Liver (tissue), 9 donors: ENCODE measurements around the gene FANCG. TPM values are rescaled to one million over a fixed set of nuclear protein-coding genes. Genes with fewer than 3 reads are reported as not detected.

Experiments used
- DNase-seq: peaks from one replicate; pipeline ENCODE4 v3.0.0-alpha.2; 2017; ENCODE audit warnings: low spot score
- H3K27ac ChIP-seq, 2 donors: one replicate each; pipeline ENCODE4 v1.7.0; 2013; ENCODE audit warnings: inconsistent platforms in 2 of 2, low read length in 2 of 2, control low read depth in 1 of 2, low read depth in 1 of 2, mild to moderate bottlenecking in 1 of 2
- H3K27me3 ChIP-seq, 4 donors: one replicate each; pipeline versions ENCODE4 v1.6.1 to v1.7.0; 2013; ENCODE audit warnings: low read length in 3 of 4, inconsistent platforms in 1 of 4, mild to moderate bottlenecking in 1 of 4, moderate library complexity in 1 of 4; ENCODE audit not compliant: control insufficient read depth in 4 of 4, insufficient read depth in 4 of 4
- H3K36me3 ChIP-seq, 4 donors: one replicate each; pipeline versions ENCODE4 v1.6.1 to v1.7.0; 2013; ENCODE audit warnings: low read length in 3 of 4, mild to moderate bottlenecking in 3 of 4, low read depth in 1 of 4, moderate library complexity in 1 of 4; ENCODE audit not compliant: control insufficient read depth in 4 of 4, insufficient read depth in 3 of 4
- H3K4me1 ChIP-seq, 4 donors: one replicate each; pipeline versions ENCODE4 v1.6.1 to v1.7.0; 2013; ENCODE audit warnings: low read length in 3 of 4, mild to moderate bottlenecking in 3 of 4, moderate library complexity in 1 of 4; ENCODE audit not compliant: control insufficient read depth in 4 of 4, insufficient read depth in 4 of 4
- H3K4me3 ChIP-seq, 3 donors: one replicate each; pipeline versions ENCODE4 v1.6.1 to v1.7.0; 2013; ENCODE audit warnings: low read length in 3 of 3, control low read depth in 1 of 3, low read depth in 1 of 3, mild to moderate bottlenecking in 1 of 3
- H3K9ac ChIP-seq, 2 donors: one replicate each; pipeline ENCODE4 v1.7.0; 2013; ENCODE audit warnings: low read length in 2 of 2, mild to moderate bottlenecking in 2 of 2, moderate library complexity in 2 of 2, control low read depth in 1 of 2, low read depth in 1 of 2
- H3K9me3 ChIP-seq, 4 donors: one replicate each; pipeline versions ENCODE4 v1.6.1 to v1.7.0; 2013; ENCODE audit warnings: low read length in 3 of 4; ENCODE audit not compliant: control insufficient read depth in 4 of 4
- EGR1 ChIP-seq, 2 donors: IDR thresholded peaks; 2 replicates each; pipeline ENCODE4 v1.6.1; 2016 to 2018; ENCODE audit warnings: antibody characterized with exemption in 2 of 2, low read depth in 2 of 2
- FOXA1 ChIP-seq: IDR thresholded peaks from 2 replicates; pipeline ENCODE4 v1.6.1; 2016; ENCODE audit warnings: antibody characterized with exemption
- FOXA2 ChIP-seq: IDR thresholded peaks from 2 replicates; pipeline ENCODE4 v1.6.1; 2016; ENCODE audit warnings: antibody characterized with exemption
- GABPA ChIP-seq, 2 donors: IDR thresholded peaks in 1 of 2; conservative IDR thresholded peaks in 1 of 2; 2 replicates each; pipeline ENCODE4 v1.6.1; 2016; ENCODE audit warnings: antibody characterized with exemption in 2 of 2, mild to moderate bottlenecking in 1 of 2, moderate library complexity in 1 of 2
- HNF4A ChIP-seq, 2 donors: conservative IDR thresholded peaks; 2 replicates each; pipeline ENCODE4 v1.6.1; 2016; ENCODE audit warnings: antibody characterized with exemption in 2 of 2, mild to moderate bottlenecking in 2 of 2
- JUND ChIP-seq, 2 donors: IDR thresholded peaks; 2 replicates each; pipeline ENCODE4 v1.6.1; 2016; ENCODE audit warnings: antibody characterized with exemption in 2 of 2
- NR2F2 ChIP-seq: IDR thresholded peaks from 2 replicates; pipeline ENCODE4 v1.6.1; 2016; ENCODE audit warnings: antibody characterized with exemption
- RAD21 ChIP-seq, 2 donors: IDR thresholded peaks; 2 replicates each; pipeline ENCODE4 v1.6.1; 2016; ENCODE audit warnings: antibody characterized with exemption in 2 of 2, mild to moderate bottlenecking in 2 of 2
- RXRA ChIP-seq, 2 donors: IDR thresholded peaks; 2 replicates each; pipeline ENCODE4 v1.6.1; 2017 to 2018; ENCODE audit warnings: antibody characterized with exemption in 2 of 2, mild to moderate bottlenecking in 1 of 2
- SP1 ChIP-seq: IDR thresholded peaks from 2 replicates; pipeline ENCODE4 v1.6.1; 2018; ENCODE audit warnings: antibody characterized with exemption, mild to moderate bottlenecking
- TAF1 ChIP-seq: conservative IDR thresholded peaks from 2 replicates; pipeline ENCODE4 v1.6.1; 2016; ENCODE audit warnings: antibody characterized with exemption, mild to moderate bottlenecking
- YY1 ChIP-seq: IDR thresholded peaks from 2 replicates; pipeline ENCODE4 v1.6.1; 2016; ENCODE audit warnings: antibody characterized with exemption, mild to moderate bottlenecking
- WGBS: extraction: QIAGEN DNeasy Blood & Tissue Kit; methylation state at CpG from one replicate; pipeline ENCODE4 v1.1.7; 2013; 5-methylcytosine and 5-hydroxymethylcytosine counted together
- polyA plus RNA-seq, 2 donors: library from polyadenylated mRNA; stranded (reverse) in 1 of 2; unstranded in 1 of 2; fragments of 200-250 nt in 1 of 2; fragments of >200 nt in 1 of 2; fragmentation: Nextera tagmentation in 1 of 2; extraction: Ambion mirVana in 1 of 2; gene quantifications; one replicate each; pipeline versions ENCODE4 v1.2.1 to v1.2.3, GENCODE V29; 2013 to 2015
- total RNA-seq, 2 donors: library from RNA; depleted of rRNA; stranded (reverse); fragments of >200 nt; gene quantifications; one replicate each; pipeline ENCODE4 v1.2.3, GENCODE V29; 2014
- TF ChIP-seq, protein P1 (sequence below): IDR thresholded peaks from 2 replicates; pipeline ENCODE4 v1.6.1; 2016; ENCODE audit warnings: antibody characterized with exemption
- TF ChIP-seq, protein P2 (sequence below): fragments of 150-350 bp; IDR thresholded peaks from 2 replicates; pipeline ENCODE4 v1.5.1; 2017; ENCODE audit warnings: improper control_type of control experiment, low read depth, low read length; ENCODE audit not compliant: missing input control
- donor health status: healthy.
- donor health status: healthy.
- donor health status: healthy.
- donor health status: healthy.
- donor health status: healthy.

Gene FANCG
- total and polyA plus RNA-seq, 4 donors, result 1.7 to 16.0 (median 4.0) TPM

GRCh38 chr9:35108461-35108860, 28.7 kb upstream of the FANCG start:
- Histone ChIP-seq H3K4me3 (no peak overlapping the region), H3K4me1 (peaks cover 15 to 40% (median 30%) of the 10 kb centered on the region in 4 donors), H3K27ac (no peak overlapping the region), H3K36me3 (peaks cover 6 to 36% (median 13%) of the 10 kb centered on the region in 4 donors), H3K9me3 (no peaks in the 10 kb centered on the region), H3K9ac (no peak overlapping the region), H3K27me3 (no peaks in the 10 kb centered on the region)
- DNase-seq, result no peak
- TF ChIP-seq, protein P1, sequence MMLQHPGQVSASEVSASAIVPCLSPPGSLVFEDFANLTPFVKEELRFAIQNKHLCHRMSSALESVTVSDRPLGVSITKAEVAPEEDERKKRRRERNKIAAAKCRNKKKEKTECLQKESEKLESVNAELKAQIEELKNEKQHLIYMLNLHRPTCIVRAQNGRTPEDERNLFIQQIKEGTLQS, result no peak
- TF ChIP-seq JUND (IDR thresholded peaks at IDR 0.05) (no peak), RAD21 (IDR thresholded peaks at IDR 0.05) (no peak), FOXA1 (no peak), RXRA (IDR thresholded peaks at IDR 0.05) (no peak), HNF4A (conservative IDR thresholded peaks at IDR 0.05) (no peak), TAF1 (no peak), EGR1 (IDR thresholded peaks at IDR 0.05; ENCODE audit: low read depth in 2 of 2) (no peak), YY1 (no peak)
- TF ChIP-seq, protein P2, sequence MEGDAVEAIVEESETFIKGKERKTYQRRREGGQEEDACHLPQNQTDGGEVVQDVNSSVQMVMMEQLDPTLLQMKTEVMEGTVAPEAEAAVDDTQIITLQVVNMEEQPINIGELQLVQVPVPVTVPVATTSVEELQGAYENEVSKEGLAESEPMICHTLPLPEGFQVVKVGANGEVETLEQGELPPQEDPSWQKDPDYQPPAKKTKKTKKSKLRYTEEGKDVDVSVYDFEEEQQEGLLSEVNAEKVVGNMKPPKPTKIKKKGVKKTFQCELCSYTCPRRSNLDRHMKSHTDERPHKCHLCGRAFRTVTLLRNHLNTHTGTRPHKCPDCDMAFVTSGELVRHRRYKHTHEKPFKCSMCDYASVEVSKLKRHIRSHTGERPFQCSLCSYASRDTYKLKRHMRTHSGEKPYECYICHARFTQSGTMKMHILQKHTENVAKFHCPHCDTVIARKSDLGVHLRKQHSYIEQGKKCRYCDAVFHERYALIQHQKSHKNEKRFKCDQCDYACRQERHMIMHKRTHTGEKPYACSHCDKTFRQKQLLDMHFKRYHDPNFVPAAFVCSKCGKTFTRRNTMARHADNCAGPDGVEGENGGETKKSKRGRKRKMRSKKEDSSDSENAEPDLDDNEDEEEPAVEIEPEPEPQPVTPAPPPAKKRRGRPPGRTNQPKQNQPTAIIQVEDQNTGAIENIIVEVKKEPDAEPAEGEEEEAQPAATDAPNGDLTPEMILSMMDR, result no peak
- 92% methylated on average over 6 of the region's 6 CpGs for WGBS

DNA sequence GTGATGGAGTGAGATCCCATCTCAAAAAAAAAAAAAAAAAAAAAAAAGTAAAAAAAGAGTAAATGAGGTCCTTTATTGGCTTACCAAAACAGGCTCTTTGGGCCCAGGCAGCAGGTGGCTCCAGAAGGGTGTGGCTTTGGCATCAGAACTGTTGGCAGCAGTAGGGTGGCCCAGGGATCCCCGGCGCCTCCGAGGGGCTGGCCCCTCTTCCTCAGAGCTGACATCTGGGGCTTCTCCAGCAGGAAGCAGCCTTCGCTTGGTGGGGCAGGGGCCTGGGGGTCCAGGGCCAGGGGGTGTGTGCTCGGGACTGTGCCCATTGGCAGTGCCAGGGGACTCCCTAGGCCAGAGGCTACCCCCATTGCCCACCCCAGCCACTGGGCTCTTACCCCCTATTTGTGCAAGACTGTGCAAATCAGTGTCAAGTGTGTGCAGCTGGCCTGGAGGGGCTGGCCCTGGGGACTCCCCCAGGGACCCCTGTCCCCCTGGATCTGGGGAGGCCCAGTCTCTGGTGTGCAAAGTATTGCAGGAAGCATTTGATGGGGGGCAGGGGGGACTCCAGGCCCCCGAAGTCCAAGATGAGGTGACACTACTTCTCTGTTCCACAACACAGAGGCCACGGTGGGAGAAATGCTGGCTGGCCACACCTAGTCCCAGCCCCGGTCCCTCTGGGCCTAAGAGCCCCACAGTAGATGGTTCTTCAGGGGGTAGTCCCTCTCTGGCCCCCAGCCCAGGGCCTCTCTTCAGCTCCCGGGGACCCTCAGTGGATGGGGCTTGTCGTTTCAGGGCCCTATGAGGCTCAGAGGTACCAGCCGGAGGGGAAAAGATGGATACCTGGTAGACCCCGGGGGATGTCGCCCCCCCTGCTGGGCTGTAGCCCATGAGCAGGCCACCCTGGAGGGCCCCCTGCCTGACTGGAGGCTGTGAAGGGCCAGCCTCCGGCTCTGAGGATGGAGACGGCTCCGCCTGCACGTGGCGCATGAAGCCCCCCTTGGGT, 27.9 kb upstream of the FANCG start:
- Histone ChIP-seq H3K4me1 (peaks cover 13 to 39% (median 30%) of the 10 kb centered on the region in 4 donors), H3K4me3 (no peak overlapping the region), H3K27me3 (no peaks in the 10 kb centered on the region), H3K36me3 (peaks cover 6 to 36% (median 13%) of the 10 kb centered on the region in 4 donors), H3K27ac (no peak overlapping the region), H3K9me3 (no peaks in the 10 kb centered on the region), H3K9ac (no peak overlapping the region)
- TF ChIP-seq YY1, result no peak
- TF ChIP-seq FOXA1, result no peak
- no peak for TF ChIP-seq RXRA (IDR thresholded peaks at IDR 0.05)
- TF ChIP-seq SP1, result no peak
- no peak for TF ChIP-seq GABPA (IDR thresholded peaks at IDR 0.05 in 1 of 2, conservative IDR thresholded peaks at IDR 0.05 in 1 of 2)
- no peak for TF ChIP-seq JUND (IDR thresholded peaks at IDR 0.05)
- no peak for TF ChIP-seq NR2F2
- DNase-seq, result no peak
- WGBS, result 89% methylated on average over 18 of the region's 18 CpGs

GRCh38 chr9:35106343-35106730, 26.6 kb upstream of the FANCG start:
- H3K27ac ChIP-seq, result no peak overlapping the region
- no peak overlapping the region for H3K9ac ChIP-seq
- no peak for DNase-seq
- no peak overlapping the region for H3K4me3 ChIP-seq
- H3K36me3 ChIP-seq, result peaks cover 6 to 36% (median 13%) of the 10 kb centered on the region in 4 donors
- no peaks in the 10 kb centered on the region for H3K9me3 ChIP-seq
- TF ChIP-seq, protein P2, result no peak
- TF ChIP-seq, protein P1, result no peak
- TF ChIP-seq SP1 (no peak), FOXA1 (no peak), YY1 (no peak), TAF1 (no peak), FOXA2 (no peak), HNF4A (conservative IDR thresholded peaks at IDR 0.05) (no peak)
- 93% methylated on average over 7 of the region's 7 CpGs for WGBS
- no peaks in the 10 kb centered on the region for H3K27me3 ChIP-seq
- H3K4me1 ChIP-seq, result peaks cover 8 to 42% (median 31%) of the 10 kb centered on the region in 4 donors
